K562 (cell line): ENCODE measurements around the gene MAGEB1. TPM values are rescaled to one million over a fixed set of nuclear protein-coding genes. Genes with fewer than 3 reads are reported as not detected.
A peak's percentile ranks its signal among the peaks of the same experiment; 100 is the strongest.

Source experiments
- MTA1 ChIP-seq: fragments of 450-650 bp; IDR thresholded peaks from 2 replicates; pipeline ENCODE4 v1.6.1; 2017; ENCODE audit warnings: borderline replicate concordance
- RHOXF2B ChIP-seq: fragments of 250-450 bp; sonication (Bioruptor Pico); conservative IDR thresholded peaks from 2 replicates; pipeline ENCODE4 v1.5.1; 2021
- SAFB2 ChIP-seq: fragments of 200-400 bp; formaldehyde crosslinking; IDR thresholded peaks from 2 replicates; pipeline ENCODE4 v1.6.1; 2018; ENCODE audit warnings: borderline replicate concordance, low read length, low read depth, moderate library complexity; ENCODE audit not compliant: severe bottlenecking
- SNRNP70 ChIP-seq: fragments of 200-400 bp; formaldehyde crosslinking; optimal IDR thresholded peaks from 2 replicates; pipeline ENCODE3; 2017; ENCODE audit warnings: low read depth, low read length
- TRIM28 ChIP-seq: fragments of 450-650 bp; IDR thresholded peaks from 2 replicates; pipeline ENCODE4 v1.6.1; 2017
- U2AF1 ChIP-seq: fragments of 200-400 bp; formaldehyde crosslinking; optimal IDR thresholded peaks from 2 replicates; pipeline ENCODE3; 2017; ENCODE audit warnings: mild to moderate bottlenecking, low read depth, low read length, moderate library complexity
- ZNF146 ChIP-seq: IDR thresholded peaks from one replicate; pipeline ENCODE4 v1.6.1; 2018; ENCODE audit warnings: missing compliant biosample characterization; ENCODE audit not compliant: unreplicated experiment
- ZNF77 ChIP-seq: fragments of 250-450 bp; sonication (Bioruptor Pico); IDR thresholded peaks from 2 replicates; pipeline ENCODE4 v1.5.0; 2020
- polyA plus RNA-seq, 8 experiments: library from polyadenylated mRNA; depleted of rRNA in 4 of 8; stranded (reverse) in 5 of 8; unstranded in 3 of 8; fragments of >200 nt; fragmentation: Nextera tagmentation in 2 of 8; fragmentation: Illumina TruSeq in 1 of 8; extraction: Ambion mirVana in 2 of 8; extraction: Trizol in 1 of 8; gene quantifications; 2 replicates each; pipeline versions ENCODE4 v1.2.1 to v1.2.3, GENCODE V29; 2011 to 2014; ENCODE audit warnings: inconsistent platforms in 1 of 8, missing spikeins in 1 of 8
- total RNA-seq, 7 experiments: library from RNA; depleted of rRNA in 6 of 7; stranded (reverse); fragments of >200 nt in 6 of 7; fragmentation: Illumina TruSeq in 2 of 7; extraction: Trizol in 2 of 7; gene quantifications; 2 replicates each; pipeline versions ENCODE4 v1.2.1 to v1.2.3, GENCODE V29; 2011 to 2021; ENCODE audit warnings: low replicate concordance in 1 of 7
- TF ChIP-seq, protein P1 (sequence below): fragments of 250-450 bp; sonication (Bioruptor Pico); IDR thresholded peaks from 2 replicates; pipeline ENCODE4 v1.4.0; 2020; ENCODE audit warnings: borderline replicate concordance
- TF ChIP-seq, protein P2 (sequence below): fragments of 450-650 bp; IDR thresholded peaks from 2 replicates; pipeline ENCODE4 v1.6.1; 2018; ENCODE audit warnings: mild to moderate bottlenecking, low read depth; ENCODE audit not compliant: partially characterized antibody
- TF ChIP-seq, protein P3 (sequence below), 2 experiments: fragments of 450-650 bp; IDR thresholded peaks; 2 replicates each; pipeline ENCODE4 v1.6.1; 2016
- TF ChIP-seq, protein P4 (sequence below): sonication (generic); formaldehyde crosslinking; IDR thresholded peaks from 2 replicates; pipeline ENCODE4 v1.8.0; 2022; ENCODE audit warnings: missing genetic modification reagents, mild to moderate bottlenecking, borderline replicate concordance
- TF ChIP-seq, protein P5 (sequence below), 2 experiments: fragments of 200-800 bp in 1 of 2; sonication (Bioruptor generic) in 1 of 2; sonication (generic) in 1 of 2; formaldehyde crosslinking in 1 of 2; IDR thresholded peaks in 1 of 2; conservative IDR thresholded peaks in 1 of 2; 2 replicates each; pipeline versions ENCODE4 v1.5.0 to v1.6.1; 2016 to 2020; ENCODE audit warnings: missing compliant biosample characterization in 1 of 2, missing genetic modification characterization in 1 of 2, missing genetic modification reagents in 1 of 2
- TF ChIP-seq, protein P6 (sequence below): fragments of 450-650 bp; conservative IDR thresholded peaks from 2 replicates; pipeline ENCODE4 v1.6.1; 2016; ENCODE audit warnings: missing genetic modification characterization, low read depth, mild to moderate bottlenecking, control low read depth, missing compliant biosample characterization
- TF ChIP-seq, protein P7 (sequence below): IDR thresholded peaks from 3 replicates; pipeline ENCODE4 v1.6.1; 2011; ENCODE audit warnings: borderline replicate concordance, mild to moderate bottlenecking; ENCODE audit not compliant: insufficient read length, insufficient read depth
- TF ChIP-seq, protein P8 (sequence below): fragments of 250-450 bp; sonication (Bioruptor Pico); IDR thresholded peaks from 2 replicates; pipeline ENCODE4 v1.8.0; 2022; ENCODE audit warnings: moderate library complexity, mild to moderate bottlenecking, inconsistent platforms

Gene MAGEB1
- total and polyA plus RNA-seq, 9 of the 15 experiments (the other 6 are each of a cell fraction or from before 2014, with no cell fraction given), result 32.6 to 100 (median 43.4) TPM

DNA sequence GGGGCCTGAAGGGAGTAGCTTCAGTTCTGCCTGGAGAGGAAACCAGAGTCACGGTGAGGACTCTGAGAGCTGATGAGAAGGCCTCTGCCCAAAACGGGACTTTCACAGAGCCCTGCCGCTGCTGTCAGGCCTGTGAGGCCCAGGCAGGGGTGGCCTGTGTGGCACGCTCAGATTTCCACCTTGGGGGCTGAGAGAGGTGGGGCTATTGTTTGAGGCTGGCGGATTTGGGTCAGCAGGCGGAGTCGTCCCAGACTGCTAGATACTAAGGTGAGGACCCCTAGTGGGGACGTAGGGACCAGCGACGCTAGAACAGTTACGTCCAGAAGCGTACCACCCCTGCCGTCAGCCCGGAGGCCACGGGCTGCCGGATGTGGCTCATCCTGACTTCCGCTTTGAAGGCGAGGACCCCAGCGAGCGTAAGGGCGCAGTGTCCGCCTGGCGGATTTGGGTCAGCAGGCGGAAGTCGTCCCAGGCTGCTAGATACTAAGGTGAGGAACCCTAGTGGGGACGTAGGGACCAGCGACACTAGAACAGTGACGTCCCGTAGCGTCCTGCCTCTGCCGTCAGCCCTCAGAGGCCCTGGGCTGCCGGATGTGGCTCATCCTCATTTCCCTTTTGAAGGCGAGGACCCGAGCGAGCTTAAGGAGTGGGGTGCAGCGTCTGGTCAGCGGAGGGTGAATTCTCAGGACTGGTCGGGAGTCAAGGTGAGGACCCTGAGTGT, at the start of gene MAGEB1 (continued):
- TF ChIP-seq, protein P1, sequence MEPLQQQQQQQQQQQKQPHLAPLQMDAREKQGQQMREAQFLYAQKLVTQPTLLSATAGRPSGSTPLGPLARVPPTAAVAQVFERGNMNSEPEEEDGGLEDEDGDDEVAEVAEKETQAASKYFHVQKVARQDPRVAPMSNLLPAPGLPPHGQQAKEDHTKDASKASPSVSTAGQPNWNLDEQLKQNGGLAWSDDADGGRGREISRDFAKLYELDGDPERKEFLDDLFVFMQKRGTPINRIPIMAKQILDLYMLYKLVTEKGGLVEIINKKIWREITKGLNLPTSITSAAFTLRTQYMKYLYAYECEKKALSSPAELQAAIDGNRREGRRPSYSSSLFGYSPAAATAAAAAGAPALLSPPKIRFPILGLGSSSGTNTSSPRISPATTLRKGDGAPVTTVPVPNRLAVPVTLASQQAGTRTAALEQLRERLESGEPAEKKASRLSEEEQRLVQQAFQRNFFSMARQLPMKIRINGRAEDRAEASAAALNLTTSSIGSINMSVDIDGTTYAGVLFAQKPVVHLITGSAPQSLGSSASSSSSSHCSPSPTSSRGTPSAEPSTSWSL (CRISPR knock-in tag), result no peak
- TF ChIP-seq SAFB2, result no peak
- no peak for TF ChIP-seq RHOXF2B (CRISPR knock-in tag)
- TF ChIP-seq, protein P2, sequence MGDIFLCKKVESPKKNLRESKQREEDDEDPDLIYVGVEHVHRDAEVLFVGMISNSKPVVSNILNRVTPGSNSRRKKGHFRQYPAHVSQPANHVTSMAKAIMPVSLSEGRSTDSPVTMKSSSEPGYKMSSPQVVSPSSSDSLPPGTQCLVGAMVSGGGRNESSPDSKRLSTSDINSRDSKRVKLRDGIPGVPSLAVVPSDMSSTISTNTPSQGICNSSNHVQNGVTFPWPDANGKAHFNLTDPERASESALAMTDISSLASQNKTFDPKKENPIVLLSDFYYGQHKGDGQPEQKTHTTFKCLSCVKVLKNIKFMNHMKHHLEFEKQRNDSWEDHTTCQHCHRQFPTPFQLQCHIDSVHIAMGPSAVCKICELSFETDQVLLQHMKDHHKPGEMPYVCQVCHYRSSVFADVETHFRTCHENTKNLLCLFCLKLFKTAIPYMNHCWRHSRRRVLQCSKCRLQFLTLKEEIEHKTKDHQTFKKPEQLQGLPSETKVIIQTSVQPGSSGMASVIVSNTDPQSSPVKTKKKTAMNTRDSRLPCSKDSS, result no peak
- TF ChIP-seq, protein P3, sequence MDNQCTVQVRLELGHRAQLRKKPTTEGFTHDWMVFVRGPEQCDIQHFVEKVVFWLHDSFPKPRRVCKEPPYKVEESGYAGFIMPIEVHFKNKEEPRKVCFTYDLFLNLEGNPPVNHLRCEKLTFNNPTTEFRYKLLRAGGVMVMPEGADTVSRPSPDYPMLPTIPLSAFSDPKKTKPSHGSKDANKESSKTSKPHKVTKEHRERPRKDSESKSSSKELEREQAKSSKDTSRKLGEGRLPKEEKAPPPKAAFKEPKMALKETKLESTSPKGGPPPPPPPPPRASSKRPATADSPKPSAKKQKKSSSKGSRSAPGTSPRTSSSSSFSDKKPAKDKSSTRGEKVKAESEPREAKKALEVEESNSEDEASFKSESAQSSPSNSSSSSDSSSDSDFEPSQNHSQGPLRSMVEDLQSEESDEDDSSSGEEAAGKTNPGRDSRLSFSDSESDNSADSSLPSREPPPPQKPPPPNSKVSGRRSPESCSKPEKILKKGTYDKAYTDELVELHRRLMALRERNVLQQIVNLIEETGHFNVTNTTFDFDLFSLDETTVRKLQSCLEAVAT (IDR thresholded peaks at IDR 0.05), result no peak
- TF ChIP-seq ZNF77, result no peak
- TF ChIP-seq, protein P4, sequence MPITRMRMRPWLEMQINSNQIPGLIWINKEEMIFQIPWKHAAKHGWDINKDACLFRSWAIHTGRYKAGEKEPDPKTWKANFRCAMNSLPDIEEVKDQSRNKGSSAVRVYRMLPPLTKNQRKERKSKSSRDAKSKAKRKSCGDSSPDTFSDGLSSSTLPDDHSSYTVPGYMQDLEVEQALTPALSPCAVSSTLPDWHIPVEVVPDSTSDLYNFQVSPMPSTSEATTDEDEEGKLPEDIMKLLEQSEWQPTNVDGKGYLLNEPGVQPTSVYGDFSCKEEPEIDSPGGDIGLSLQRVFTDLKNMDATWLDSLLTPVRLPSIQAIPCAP (CRISPR knock-in tag), result no peak
- no peak for TF ChIP-seq MTA1
- no peak for TF ChIP-seq TRIM28
- no peak for TF ChIP-seq SNRNP70
- TF ChIP-seq, protein P5, sequence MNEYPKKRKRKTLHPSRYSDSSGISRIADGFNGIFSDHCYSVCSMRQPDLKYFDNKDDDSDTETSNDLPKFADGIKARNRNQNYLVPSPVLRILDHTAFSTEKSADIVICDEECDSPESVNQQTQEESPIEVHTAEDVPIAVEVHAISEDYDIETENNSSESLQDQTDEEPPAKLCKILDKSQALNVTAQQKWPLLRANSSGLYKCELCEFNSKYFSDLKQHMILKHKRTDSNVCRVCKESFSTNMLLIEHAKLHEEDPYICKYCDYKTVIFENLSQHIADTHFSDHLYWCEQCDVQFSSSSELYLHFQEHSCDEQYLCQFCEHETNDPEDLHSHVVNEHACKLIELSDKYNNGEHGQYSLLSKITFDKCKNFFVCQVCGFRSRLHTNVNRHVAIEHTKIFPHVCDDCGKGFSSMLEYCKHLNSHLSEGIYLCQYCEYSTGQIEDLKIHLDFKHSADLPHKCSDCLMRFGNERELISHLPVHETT (CRISPR knock-in tag; conservative IDR thresholded peaks at IDR 0.05 in 1 of 2, IDR thresholded peaks at IDR 0.05 in 1 of 2), result peak in 1 of 2 experiments; percentile 66; a peak in 1 of 4 replicates
- TF ChIP-seq, protein P6, sequence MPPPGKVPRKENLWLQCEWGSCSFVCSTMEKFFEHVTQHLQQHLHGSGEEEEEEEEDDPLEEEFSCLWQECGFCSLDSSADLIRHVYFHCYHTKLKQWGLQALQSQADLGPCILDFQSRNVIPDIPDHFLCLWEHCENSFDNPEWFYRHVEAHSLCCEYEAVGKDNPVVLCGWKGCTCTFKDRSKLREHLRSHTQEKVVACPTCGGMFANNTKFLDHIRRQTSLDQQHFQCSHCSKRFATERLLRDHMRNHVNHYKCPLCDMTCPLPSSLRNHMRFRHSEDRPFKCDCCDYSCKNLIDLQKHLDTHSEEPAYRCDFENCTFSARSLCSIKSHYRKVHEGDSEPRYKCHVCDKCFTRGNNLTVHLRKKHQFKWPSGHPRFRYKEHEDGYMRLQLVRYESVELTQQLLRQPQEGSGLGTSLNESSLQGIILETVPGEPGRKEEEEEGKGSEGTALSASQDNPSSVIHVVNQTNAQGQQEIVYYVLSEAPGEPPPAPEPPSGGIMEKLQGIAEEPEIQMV (tag), result no peak
- TF ChIP-seq ZNF146 (CRISPR knock-in tag), result no peak
- TF ChIP-seq, protein P7, sequence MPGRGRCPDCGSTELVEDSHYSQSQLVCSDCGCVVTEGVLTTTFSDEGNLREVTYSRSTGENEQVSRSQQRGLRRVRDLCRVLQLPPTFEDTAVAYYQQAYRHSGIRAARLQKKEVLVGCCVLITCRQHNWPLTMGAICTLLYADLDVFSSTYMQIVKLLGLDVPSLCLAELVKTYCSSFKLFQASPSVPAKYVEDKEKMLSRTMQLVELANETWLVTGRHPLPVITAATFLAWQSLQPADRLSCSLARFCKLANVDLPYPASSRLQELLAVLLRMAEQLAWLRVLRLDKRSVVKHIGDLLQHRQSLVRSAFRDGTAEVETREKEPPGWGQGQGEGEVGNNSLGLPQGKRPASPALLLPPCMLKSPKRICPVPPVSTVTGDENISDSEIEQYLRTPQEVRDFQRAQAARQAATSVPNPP, result no peak
- no peak for TF ChIP-seq U2AF1
- TF ChIP-seq, protein P8, sequence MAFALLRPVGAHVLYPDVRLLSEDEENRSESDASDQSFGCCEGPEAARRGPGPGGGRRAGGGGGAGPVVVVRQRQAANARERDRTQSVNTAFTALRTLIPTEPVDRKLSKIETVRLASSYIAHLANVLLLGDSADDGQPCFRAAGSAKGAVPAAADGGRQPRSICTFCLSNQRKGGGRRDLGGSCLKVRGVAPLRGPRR (CRISPR knock-in tag), result no peak
